Stimulated activated CD4-positive, alpha-beta T cell treated with anti-CD3 and anti-CD28 coated beads, Interleukin-1b, Interleukin-23, amount 100 ng/mL, for 1 hour (primary cell): ENCODE results near the gene NCKAP5L.
"Not testable (repeated sequence)": the region's sequence is repeated elsewhere in the genome, so short reads cannot be mapped to it uniquely, and the experiment has no call there.

Experiments used
- DNase-seq, 2 donors: peaks; one replicate each; pipeline ENCODE4 v3.0.0-alpha.2; 2020; ENCODE audit warnings: low read depth in 2 of 2

The NCKAP5L gene

GRCh38 chr12:49779581-49779980, 48.6 kb downstream of the NCKAP5L start:
- DNase-seq, result no peak

- peak; percentile 43 to 74 for DNase-seq
Observed at GRCh38 chr12:49777800-49778748, 50.1 kb downstream of the NCKAP5L start.

GRCh38 chr12:49777341-49777740, 50.9 kb downstream of the NCKAP5L start:
- no peak for DNase-seq

- DNase-seq, result no peak
Observed at GRCh38 chr12:49776858-49777257, 51.4 kb downstream of the NCKAP5L start.

GRCh38 chr12:49776413-49776812, 51.8 kb downstream of the NCKAP5L start:
- DNase-seq, result no peak

- DNase-seq, result not testable (repeated sequence)
Observed at GRCh38 chr12:49773102-49773501, 55.1 kb downstream of the NCKAP5L start.

- DNase-seq, result no peak
Observed at GRCh38 chr12:49767333-49767732, 60.9 kb downstream of the NCKAP5L start.

GRCh38 chr12:49766115-49766455, 62.1 kb downstream of the NCKAP5L start:
- DNase-seq, result no peak

GRCh38 chr12:49764126-49764525, 64.1 kb downstream of the NCKAP5L start:
- no peak for DNase-seq

GRCh38 chr12:49763006-49763591, 65.1 kb downstream of the NCKAP5L start:
- DNase-seq, result peak; percentile 45 to 65

- DNase-seq, result no peak
Observed at GRCh38 chr12:49762468-49762847, 65.8 kb downstream of the NCKAP5L start.

GRCh38 chr12:49761677-49762467, 66.3 kb downstream of the NCKAP5L start:
- DNase-seq, result no peak

GRCh38 chr12:49750996-49751393, 77.2 kb downstream of the NCKAP5L start:
- DNase-seq, result no peak

- DNase-seq, result no peak
Observed at GRCh38 chr12:49750027-49750995, 77.9 kb downstream of the NCKAP5L start.

- DNase-seq, result no peak
Observed at GRCh38 chr12:49748800-49749199, 79.4 kb downstream of the NCKAP5L start.

- DNase-seq, result no peak
Observed at GRCh38 chr12:49748306-49748705, 79.9 kb downstream of the NCKAP5L start.

- DNase-seq, result no peak
Observed at GRCh38 chr12:49744363-49744885, 83.8 kb downstream of the NCKAP5L start.

- DNase-seq, result peak; percentile 61 to 64
Observed at GRCh38 chr12:49741882-49742620, 86.2 kb downstream of the NCKAP5L start.
